GM21515 (cell line): ENCODE measurements around the gene ALDH2.
"Not testable (repeated sequence)": the region's sequence is repeated elsewhere in the genome, so short reads cannot be mapped to it uniquely, and the experiment has no call there.

ENCODE experiments used
- ATAC-seq: cut with Tn5 transposase; IDR thresholded peaks from one replicate; pipeline ENCODE4 v1.9.1; 2021; ENCODE audit not compliant: unreplicated experiment

ALDH2 gene

DNA sequence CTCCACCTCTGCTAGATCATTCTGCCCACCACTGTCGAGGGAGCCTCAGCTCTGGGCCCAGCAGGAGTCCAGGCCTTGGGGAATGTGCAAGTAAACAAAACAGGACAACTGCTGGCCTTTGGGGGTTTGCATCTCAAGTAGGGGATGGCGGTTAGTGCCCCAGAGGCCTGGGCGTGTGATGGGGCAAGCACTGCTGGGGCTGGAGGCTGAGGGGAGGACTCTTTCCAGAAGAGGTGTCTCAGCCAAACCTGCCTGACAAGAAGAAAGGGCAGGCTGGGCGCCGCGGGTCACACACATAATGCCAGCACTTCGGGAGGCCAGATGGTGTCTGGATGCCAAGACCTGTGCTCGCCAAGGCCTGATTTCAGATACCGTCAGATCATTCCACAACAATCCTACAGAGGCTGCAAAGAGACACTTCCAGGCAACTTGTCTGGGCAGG is 8.6 kb upstream of the ALDH2 start:
- ATAC-seq: peak; percentile 13

DNA sequence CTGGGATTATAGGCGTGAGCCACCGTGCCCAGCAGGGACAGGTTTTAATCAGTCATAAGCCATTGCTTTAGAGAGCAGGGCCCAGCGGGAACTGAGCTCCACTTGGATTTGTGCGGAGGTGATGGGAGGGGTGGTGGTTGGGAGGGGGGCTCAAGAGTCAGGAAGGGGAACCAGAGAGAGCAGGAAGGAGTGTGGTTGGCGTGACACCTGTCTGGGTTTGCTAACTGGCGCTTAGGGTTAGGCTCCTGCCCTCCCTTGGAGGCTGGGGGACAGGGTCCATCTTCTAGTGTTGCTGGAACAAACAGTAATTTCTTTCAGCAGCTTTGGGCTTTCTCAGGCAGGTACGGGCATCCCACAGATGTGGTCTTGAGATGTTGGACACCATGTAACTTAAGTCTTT is 7.5 kb upstream of the ALDH2 start:
- ATAC-seq: no peak

DNA sequence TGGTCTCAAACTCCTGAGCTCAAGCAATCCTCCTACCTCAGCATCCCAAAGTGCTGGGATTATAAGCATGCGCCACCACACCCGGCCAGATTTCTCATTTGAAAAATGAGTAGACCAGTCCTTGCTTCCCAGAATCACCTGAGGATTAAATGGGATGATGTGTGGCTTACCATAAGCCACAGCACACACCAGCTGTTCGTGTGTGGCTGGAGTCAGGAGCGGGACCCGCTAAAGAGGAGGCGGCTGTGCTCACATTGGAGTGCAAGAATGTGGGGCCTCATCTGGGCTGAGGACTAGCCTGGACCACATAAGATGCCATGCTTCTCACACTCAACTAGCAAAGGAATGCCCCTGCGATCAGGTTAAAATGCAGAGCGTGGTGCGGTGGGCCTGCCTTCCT is 6.7 kb upstream of the ALDH2 start:
- ATAC-seq: no peak

DNA sequence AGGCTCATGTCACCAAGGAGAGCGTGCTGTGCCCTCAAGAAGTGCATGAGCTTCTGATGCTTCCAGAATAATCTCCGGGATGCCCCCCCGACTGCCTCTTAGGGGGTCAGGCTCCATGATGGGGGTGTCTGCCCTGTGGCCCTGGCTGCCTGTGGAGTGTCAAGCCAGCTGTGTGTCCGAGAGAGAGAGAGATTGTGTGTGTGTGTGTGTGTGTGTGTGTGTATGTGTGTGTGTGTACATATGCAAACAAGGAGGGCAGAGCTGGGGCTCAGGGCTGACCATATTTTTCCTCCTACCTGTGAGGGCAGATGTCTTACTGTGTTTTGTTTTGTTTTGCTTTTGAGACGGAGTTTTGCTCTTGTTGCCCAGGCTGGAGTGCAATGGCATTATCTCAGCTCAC is 5.6 kb upstream of the ALDH2 start:
- no peak for ATAC-seq

DNA sequence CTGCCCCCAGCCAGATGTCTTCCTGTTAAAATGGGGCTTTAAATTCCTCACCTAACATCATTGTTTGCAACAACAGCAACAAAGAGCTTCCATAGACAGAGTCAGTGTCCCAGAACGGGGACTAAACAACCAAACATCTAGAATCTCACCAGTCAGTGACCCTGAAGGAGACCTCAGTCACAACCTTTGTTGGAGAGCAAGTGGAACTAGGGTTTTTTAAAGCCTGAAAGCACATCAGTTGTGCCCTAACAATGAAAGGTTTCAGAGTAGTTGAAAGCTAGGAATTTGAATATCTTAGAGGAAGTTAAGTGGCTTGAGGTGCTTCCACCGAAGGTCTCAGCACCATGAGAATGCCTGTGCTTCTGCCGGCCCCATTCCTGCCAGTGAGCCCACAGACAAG is 5.0 kb upstream of the ALDH2 start:
- no peak for ATAC-seq

DNA sequence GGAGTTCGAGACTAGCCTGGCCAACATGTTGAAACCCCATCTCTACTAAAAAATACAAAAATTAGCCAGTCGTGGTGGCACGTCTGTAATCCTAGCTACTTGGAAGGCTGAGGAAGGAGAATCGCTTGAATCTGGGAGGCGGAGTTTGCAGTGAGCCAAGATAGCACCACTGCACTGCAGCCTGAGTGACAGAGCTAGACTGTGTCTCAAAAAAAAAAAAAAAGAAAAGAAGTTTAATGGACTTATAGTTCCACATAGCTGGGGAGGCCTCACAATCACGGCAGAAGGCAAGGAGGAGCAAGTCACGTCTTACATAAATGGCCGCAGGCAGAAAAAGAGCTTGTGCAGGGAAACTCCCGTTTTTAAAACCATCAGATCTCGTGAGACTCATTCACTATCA is 3.2 kb upstream of the ALDH2 start:
- not testable (repeated sequence) for ATAC-seq

DNA sequence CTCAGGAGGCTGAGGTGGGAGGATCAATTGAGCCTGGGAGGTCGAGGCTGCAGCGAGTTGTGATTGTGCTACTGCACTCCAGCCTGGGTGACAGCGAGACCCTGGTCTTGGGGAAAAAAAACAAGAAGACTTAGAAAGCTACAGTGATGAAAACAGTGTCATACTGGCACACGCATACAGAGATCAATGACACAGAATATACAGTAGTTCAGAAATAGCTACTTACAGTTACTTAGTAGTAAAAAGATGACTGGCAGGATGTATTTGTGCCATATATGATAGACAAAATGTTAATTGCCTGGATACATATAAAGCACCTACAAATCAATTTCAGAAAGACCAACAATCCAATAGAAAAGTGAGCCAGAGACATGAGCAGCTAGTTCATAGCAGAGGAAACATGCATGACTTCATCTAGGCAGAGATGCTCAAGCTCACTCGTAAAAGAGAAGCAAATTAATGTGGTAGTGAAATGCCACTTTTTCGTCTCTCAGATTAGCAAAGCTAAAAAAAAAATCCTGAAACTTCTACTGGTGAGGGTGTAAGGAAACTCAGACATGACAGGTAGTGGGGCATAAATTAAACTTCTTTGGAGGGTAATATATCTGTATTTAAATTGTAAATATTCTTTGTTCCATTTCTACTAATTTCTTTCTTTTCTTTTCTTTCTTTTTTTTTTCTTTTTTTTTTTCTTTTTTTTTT is 2.5 kb upstream of the ALDH2 start:
- ATAC-seq: no peak

DNA sequence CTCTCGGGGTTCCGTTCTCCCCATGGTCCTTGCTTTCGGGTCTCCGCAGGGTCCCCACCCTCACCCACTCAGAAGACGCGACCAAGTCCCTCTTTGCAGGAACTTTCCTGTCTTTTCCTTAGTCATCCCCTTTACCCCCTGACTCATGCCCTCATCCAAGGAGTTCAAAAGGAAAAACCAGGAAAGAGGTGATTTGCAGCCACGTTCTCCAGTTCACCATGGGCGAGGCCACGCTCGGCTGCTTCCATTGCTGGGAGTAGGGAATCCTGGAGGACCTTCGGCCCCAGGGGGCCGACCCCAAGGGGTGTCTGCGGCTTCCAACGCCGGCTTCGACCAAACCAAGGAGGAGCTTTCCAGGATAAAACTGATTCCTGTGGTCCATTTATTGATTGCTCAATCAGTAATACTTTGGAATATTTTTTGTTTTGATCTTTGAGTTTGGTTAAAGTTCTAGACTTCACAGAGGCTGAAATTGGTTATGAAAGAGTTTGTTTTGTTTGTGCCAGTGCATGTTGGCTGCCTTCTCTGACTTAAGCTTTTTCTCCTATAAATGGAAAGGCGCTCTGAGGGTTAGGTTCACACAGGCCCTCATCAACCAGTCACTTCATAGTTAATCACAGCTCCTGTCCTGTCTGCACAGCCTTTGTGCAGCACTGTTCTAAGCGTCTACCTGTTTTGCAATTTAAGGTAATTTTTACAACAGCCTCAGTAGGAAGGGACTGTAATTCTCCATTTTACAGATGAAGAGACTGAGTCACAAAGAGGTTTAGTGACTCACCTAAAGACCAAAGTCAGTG is 827 bp downstream of the ALDH2 start:
- no peak for ATAC-seq

DNA sequence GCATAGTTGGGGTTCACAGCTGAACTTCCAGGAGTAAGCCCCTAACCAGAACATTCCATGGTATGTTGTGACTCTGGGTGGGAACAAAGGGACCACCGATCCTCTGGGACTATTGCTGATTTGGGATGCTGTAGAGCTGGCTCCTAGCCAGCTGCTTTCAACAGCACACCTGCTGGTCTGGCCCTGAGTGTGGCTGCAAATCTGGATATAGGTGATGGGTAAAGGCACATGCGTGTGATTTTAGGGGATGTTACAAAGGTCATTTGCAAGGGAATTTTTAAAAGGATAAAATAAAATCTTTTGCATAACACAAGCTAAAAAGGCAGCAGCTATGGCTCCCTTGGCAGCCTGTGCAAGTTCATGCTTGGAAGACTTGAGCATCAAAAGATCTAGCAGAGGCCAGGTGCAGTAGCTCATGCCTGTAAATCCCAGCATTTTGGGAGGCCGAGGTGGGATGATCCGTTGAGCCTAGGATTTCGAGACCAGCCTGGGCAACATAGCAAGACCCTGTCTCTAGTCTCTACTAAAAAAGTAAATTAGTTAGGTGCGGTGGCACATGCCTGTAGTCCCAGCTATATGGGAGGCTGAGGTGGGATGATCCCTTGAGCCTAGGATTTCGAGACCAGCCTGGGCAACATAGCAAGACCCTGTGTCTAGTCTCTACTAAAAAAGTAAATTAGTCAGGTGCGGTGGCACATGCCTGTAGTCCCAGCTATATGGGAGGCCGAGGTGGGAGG is 1.6 kb downstream of the ALDH2 start:
- no peak for ATAC-seq

DNA sequence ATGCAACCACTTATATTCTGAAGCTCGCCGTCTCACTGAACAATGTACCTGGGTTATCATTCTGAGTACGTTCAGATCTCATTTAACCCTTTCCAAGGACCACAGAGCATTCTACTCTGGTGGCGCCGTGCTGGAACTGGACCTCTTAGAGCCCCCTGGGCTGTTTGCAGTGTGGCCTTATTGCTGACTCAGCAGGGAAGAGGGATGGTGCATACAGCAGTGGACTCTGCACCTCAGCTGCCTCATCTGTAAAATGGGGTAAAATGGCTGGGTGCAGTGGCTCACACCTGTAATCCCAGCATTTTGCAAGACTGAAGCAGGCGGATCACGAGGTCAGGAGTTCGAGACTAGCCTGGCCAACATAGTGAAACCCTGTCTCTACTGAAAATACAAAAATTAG is 2.9 kb downstream of the ALDH2 start:
- ATAC-seq: no peak

DNA sequence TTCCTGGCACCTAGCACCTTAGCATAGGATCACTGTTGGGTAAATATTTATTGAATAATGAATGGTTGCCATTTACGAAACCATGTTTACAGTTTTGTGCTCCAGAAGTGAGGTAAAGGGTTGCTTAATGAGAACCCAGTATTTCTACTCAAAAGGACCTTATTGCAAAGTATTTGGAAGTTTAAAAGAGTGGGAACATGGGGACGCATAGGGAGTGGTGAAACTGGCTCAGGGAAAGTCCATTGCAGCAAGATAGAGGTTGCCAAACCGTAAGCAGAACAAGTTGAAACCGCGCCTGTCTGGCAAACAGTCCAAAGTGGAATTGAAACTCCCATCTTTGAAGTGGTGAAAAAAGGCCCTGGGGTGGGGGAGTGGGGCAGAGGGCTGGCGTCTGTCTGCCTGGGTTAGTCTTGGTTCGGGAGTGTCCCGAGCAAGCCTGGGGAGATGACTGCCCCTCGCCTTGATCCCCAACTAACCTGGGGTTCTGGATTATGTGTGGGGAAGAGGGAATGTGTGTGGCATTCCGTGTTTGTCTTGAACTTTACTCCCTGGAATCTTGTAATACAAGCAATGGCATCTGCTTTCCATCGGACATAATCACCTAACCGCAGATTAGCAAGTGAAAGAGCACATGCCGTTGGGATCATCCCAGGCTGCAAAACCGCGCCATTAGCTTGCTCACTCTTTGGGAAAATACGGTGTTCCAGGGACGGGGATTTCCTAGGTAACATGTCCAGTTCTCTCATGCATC is 7.2 kb downstream of the ALDH2 start:
- peak; percentile 46 for ATAC-seq

DNA sequence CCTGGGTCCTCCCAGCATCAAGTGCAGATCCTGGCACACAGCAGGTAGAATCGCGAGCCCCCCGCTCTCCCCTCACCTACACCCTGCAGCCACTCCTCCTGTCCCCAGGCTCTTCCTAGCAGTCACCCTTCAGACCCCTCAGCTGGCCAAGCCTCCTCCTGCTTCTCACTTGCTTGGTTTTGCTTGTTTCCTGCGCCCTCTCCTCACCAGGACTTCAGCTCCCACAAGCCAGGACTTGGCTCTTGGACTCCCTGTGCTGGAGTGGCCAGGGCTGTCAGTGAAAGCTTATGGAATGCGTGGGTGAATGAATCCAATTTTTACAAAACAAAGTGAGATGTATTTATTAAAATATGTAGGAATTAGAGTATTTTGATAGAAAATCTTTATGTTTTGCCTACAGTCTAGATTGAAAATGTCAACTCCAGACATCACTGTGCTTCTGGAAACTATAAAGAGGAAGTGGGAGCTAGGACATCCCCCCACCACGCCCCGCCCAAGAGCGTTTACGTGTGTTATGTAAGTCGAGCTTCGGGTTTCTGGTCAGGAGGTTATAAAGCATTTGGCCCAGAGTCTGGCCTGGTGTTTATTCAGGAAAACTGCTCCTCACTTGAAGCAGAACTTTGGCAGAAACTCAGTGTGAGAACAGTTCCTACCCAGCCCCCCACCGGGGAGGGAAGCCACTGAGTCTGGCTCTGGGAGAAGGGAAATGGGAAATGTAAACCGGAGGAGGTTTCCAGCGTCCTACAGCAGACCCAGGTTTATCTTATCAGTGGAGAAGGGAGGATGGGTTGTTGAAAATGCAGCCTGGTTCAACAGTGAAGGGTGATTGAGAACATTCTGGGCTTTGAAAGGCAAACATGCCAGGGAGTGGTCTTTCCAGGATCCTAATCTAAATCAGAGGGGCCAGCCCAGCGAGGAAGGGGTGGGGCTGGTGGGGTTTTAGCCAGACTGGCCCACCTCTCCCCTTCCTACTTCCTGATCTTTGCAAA is 8.8 kb downstream of the ALDH2 start:
- ATAC-seq: peak; percentile 62

DNA sequence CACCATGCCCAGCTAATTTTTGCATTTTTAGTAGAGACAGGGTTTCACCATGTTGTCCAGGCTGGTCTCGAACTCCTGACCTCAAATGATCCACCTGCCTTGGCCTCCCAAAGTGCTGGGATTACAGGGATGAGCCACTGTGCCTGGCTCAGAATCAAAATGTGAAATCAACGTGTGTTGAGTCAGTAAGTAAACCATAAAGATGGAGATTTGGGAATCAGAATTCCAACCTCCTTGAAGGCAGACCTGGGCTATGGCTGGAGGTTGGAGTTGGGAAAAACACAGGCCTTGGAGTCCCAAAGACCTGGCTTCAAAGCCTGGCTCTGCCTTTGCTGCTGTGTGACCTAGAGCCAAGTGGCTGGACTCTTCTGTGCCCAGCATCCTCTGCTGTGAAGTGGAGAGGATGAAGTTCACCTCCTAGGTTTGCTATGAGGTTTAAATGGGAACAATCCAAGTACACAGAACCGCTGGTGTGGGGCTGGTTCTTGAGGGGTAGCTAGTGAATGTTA is 10.2 kb downstream of the ALDH2 start:
- no peak for ATAC-seq

DNA sequence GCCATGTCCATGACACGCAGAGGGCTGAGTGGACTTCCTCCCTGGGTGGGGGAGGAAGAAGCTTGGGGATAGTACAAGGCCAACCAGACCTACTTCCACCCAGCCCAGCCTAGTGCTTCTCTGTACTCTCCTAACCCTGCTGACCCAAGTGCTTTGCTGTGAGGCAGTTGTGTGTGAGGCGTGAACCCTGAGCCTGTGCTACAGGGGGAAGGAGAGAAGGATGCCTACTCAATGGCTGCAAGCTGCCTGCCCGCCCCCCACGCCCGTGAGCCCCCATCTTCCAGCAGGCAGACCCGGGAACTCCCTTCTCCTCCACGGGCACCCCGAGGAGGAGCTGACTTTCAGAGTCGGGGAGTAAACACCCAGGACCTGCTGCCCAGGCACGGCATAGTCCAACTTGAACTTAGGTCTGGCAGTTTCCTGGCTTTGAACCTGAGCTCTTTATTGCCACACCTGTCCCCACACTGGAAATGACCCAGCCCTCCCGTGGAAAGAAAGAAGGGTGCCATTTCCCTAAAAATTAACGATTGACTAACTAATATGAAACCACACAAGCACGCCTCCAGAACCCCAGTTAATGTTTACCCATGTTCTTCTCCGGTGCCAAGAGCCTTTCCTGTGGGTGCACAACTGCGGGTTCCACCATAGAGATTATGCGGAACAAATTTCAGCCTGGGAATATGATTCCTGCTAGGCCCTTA is 10.8 kb downstream of the ALDH2 start:
- no peak for ATAC-seq

DNA sequence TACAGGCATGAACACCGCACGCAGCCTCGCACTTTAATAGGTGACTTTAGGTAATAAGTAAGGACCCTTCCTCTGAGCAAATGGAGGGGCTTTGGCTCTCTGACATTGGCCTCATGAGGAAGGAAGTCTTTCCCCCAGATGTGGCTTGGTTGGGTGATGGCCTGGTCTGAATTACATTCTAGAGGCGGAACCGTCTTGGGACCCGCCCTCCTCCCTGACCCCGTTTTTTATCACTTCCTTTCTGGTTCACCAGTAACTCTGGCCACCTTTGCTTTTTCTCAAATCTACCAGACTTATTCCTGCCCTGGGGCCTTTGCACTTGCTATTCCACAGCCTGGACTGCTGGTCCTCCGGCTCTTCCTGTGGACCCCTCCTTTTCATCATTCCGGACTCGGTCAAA is 13.4 kb downstream of the ALDH2 start:
- no peak for ATAC-seq

DNA sequence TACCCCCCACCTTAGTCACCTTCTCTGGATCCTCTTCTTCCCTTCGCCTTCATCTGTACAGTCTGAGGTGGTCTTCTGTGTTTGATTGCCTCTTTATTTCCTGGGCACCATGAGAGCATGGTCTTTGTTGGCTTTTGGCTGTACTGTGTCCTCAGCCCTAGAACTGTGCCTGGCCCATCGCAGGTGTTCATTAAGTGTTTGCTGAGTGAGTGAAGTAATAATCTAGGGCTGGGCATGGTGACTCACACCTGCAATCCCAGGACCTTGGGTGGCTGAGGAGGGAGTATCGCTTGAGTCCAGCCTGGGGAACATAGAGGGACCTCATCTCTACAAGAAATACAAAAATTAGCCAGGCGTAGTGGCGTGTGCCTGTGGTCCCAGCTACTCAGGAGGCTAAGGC is 13.9 kb downstream of the ALDH2 start:
- ATAC-seq: no peak

DNA sequence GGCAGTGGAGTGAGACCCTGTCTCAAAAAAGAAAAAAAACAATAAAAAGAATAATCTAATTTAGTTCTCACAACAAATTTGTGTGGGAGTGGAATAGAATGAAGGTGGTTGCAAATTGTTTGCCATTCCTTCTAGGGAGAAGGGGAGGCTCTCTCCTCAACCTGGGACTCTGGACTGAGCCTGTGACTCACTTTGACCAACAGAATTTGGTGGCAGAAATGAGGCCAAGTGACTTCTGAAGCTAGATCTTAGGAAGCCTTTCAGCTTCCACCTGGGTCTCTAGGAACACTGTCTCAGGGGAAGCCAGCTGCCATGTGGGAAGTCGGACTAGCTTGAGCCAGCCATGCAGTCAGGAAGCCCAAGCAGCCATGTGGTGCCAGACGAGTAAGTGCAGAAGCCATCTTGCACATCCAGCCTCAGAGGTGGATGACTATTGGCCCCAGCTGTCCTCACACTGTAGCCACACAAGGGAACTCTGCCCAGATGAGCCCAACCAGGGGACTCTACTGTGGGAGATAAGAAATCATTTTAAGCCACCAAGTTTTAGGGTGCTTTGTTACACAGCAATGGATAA is 14.4 kb downstream of the ALDH2 start:
- ATAC-seq: no peak

DNA sequence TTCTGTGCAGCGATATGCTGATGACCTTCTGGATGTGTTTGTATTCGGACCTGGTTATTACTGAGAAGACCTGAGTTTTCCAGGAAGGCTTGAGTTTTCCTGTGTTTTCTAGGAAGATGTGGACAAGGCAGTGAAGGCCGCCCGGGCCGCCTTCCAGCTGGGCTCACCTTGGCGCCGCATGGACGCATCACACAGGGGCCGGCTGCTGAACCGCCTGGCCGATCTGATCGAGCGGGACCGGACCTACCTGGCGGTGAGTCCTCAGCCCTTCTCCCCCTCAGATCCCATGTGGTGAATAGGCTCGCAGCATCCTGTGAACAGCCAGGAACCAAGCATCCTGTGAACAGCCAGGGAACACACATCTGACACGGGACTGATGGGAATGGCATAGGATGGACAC is 16.3 kb downstream of the ALDH2 start:
- ATAC-seq: no peak

DNA sequence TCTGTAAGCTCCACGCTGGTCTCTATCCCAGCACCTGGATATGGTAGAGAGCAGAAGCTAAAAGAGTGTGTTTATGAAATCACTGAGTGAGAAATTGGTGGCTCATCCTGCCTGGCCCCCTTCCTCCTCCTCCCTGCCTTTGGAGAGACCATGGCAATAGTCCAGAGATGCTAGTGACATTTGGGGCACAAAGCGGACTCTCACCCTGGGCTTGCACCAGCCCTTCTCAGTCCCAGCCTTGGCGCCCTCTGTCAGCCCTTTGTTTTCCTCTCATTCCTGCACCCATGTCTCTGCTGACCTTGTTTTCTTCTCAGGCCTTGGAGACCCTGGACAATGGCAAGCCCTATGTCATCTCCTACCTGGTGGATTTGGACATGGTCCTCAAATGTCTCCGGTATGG is 18.2 kb downstream of the ALDH2 start:
- ATAC-seq: no peak
